HepG2 (cell line): Measurements from ENCODE around the gene CAPZB. TPM values are rescaled to one million over a fixed set of nuclear protein-coding genes. Genes with fewer than 3 reads are reported as not detected.

Experiments used
- AFF4 ChIP-seq: sonication (generic); formaldehyde crosslinking; IDR thresholded peaks from 2 replicates; pipeline ENCODE4 v1.4.0; 2020; ENCODE audit warnings: missing genetic modification reagents
- AKAP8 ChIP-seq: sonication (generic); formaldehyde crosslinking; IDR thresholded peaks from 2 replicates; pipeline ENCODE4 v1.5.1; 2020; ENCODE audit warnings: mild to moderate bottlenecking, missing genetic modification reagents
- DNMT1 ChIP-seq: sonication (generic); formaldehyde crosslinking; IDR thresholded peaks from 2 replicates; pipeline ENCODE4 v1.5.1; 2020; ENCODE audit warnings: mild to moderate bottlenecking, missing genetic modification reagents
- HOXA3 ChIP-seq: sonication (generic); formaldehyde crosslinking; IDR thresholded peaks from 2 replicates; pipeline ENCODE4 v1.5.0; 2020; ENCODE audit warnings: missing genetic modification reagents
- MIXL1 ChIP-seq: IDR thresholded peaks from 2 replicates; pipeline ENCODE4 v1.6.1; 2016
- NFE2 ChIP-seq: sonication (generic); formaldehyde crosslinking; IDR thresholded peaks from 2 replicates; pipeline ENCODE4 v1.4.0; 2020; ENCODE audit warnings: missing genetic modification reagents
- NFIC ChIP-seq: IDR thresholded peaks from 2 replicates; pipeline ENCODE4 v1.6.1; 2012; ENCODE audit warnings: mild to moderate bottlenecking, low read length, inconsistent platforms
- PHF20 ChIP-seq: sonication (generic); formaldehyde crosslinking; IDR thresholded peaks from 2 replicates; pipeline ENCODE4 v1.5.0; 2020; ENCODE audit warnings: mild to moderate bottlenecking, missing genetic modification reagents
- PRDM4 ChIP-seq: sonication (generic); formaldehyde crosslinking; IDR thresholded peaks from 2 replicates; pipeline ENCODE4 v1.9.0; 2021; ENCODE audit warnings: missing genetic modification reagents, borderline replicate concordance
- ZBTB33 ChIP-seq: sonication (generic); formaldehyde crosslinking; IDR thresholded peaks from 2 replicates; pipeline ENCODE4 v1.4.0; 2020; ENCODE audit warnings: missing genetic modification reagents
- ZBTB34 ChIP-seq: sonication (generic); formaldehyde crosslinking; IDR thresholded peaks from 2 replicates; pipeline ENCODE4 v1.8.0; 2022; ENCODE audit warnings: mild to moderate bottlenecking, missing genetic modification reagents
- ZNF44 ChIP-seq: sonication (generic); formaldehyde crosslinking; IDR thresholded peaks from 2 replicates; pipeline ENCODE4 v1.5.1; 2020; ENCODE audit warnings: mild to moderate bottlenecking, missing genetic modification reagents
- ZNF687 ChIP-seq: sonication (generic); formaldehyde crosslinking; IDR thresholded peaks from 2 replicates; pipeline ENCODE4 v1.5.1; 2020; ENCODE audit warnings: mild to moderate bottlenecking, missing genetic modification reagents, moderate library complexity
- ZNF780A ChIP-seq: sonication (generic); formaldehyde crosslinking; IDR thresholded peaks from 2 replicates; pipeline ENCODE4 v1.8.0; 2022; ENCODE audit warnings: mild to moderate bottlenecking, missing genetic modification reagents, moderate library complexity
- ZNF878 ChIP-seq: sonication (generic); formaldehyde crosslinking; IDR thresholded peaks from 2 replicates; pipeline ENCODE4 v1.8.1; 2023; ENCODE audit warnings: mild to moderate bottlenecking, missing genetic modification reagents, moderate library complexity
- polyA plus RNA-seq, 8 experiments: library from polyadenylated mRNA; depleted of rRNA in 3 of 8; stranded (reverse) in 7 of 8; unstranded in 1 of 8; fragments of >200 nt; fragmentation: Illumina TruSeq in 4 of 8; extraction: Trizol in 4 of 8; gene quantifications; 2 replicates each; pipeline versions ENCODE4 v1.2.1 to v1.2.3, GENCODE V29; 2011 to 2016; ENCODE audit warnings: low read depth in 4 of 8, missing spikeins in 1 of 8, mixed read lengths in 1 of 8; ENCODE audit not compliant: insufficient read depth in 1 of 8
- total RNA-seq, 5 experiments: library from RNA; depleted of rRNA; stranded (reverse); fragments of >200 nt; fragmentation: Illumina TruSeq; extraction: Trizol; gene quantifications; 2 replicates each; pipeline ENCODE4 v1.2.3, GENCODE V29; 2016; ENCODE audit warnings: low read depth in 1 of 5

The CAPZB gene
- total and polyA plus RNA-seq, 2 of the 13 experiments (the other 11 are each of a cell fraction or from before 2014, with no cell fraction given), result 58.9 to 76.9 TPM

GRCh38 chr1:19445417-19446342 is 39.7 kb downstream of the CAPZB start (continued):
- no peak for TF ChIP-seq AFF4 (CRISPR knock-in tag)
- TF ChIP-seq MIXL1 (CRISPR knock-in tag), result peak; percentile 29; the same call in 1 of the 2 replicates
- TF ChIP-seq ZBTB34, result peak; percentile 97
- TF ChIP-seq HOXA3, result peak; percentile 88
- TF ChIP-seq PHF20 (CRISPR knock-in tag), result no peak
- no peak for TF ChIP-seq ZNF878 (CRISPR knock-in tag)
- no peak for TF ChIP-seq AKAP8 (CRISPR knock-in tag)
- no peak for TF ChIP-seq ZNF780A (CRISPR knock-in tag)
- TF ChIP-seq NFE2 (CRISPR knock-in tag), result no peak
- TF ChIP-seq ZNF44, result no peak
- no peak for TF ChIP-seq PRDM4 (CRISPR knock-in tag)
- TF ChIP-seq NFIC, result no peak
- peak; percentile 51 for TF ChIP-seq ZBTB33 (CRISPR knock-in tag)
- no peak for TF ChIP-seq DNMT1 (CRISPR knock-in tag)
- peak; percentile 97 for TF ChIP-seq ZNF687 (CRISPR knock-in tag)
